Testis (tissue), 2 donors: ENCODE measurements around the gene KIF2B.

ENCODE experiments used
- POLR2A ChIP-seq: fragments of 450-650 bp; IDR thresholded peaks from one replicate; pipeline ENCODE4 v1.6.1; 2017; ENCODE audit warnings: antibody characterized with exemption, mild to moderate bottlenecking, moderate library complexity
- TF ChIP-seq, protein P1 (sequence below), 3 experiments: fragments of 450-650 bp in 2 of 3; fragments of 200-600 bp in 1 of 3; sonication (generic) in 1 of 3; IDR thresholded peaks; one replicate each; pipeline ENCODE4 v1.5.1; 2016 to 2019; ENCODE audit warnings: antibody characterized with exemption in 3 of 3, mild to moderate bottlenecking in 2 of 3, moderate library complexity in 1 of 3

- TF ChIP-seq, protein P1, sequence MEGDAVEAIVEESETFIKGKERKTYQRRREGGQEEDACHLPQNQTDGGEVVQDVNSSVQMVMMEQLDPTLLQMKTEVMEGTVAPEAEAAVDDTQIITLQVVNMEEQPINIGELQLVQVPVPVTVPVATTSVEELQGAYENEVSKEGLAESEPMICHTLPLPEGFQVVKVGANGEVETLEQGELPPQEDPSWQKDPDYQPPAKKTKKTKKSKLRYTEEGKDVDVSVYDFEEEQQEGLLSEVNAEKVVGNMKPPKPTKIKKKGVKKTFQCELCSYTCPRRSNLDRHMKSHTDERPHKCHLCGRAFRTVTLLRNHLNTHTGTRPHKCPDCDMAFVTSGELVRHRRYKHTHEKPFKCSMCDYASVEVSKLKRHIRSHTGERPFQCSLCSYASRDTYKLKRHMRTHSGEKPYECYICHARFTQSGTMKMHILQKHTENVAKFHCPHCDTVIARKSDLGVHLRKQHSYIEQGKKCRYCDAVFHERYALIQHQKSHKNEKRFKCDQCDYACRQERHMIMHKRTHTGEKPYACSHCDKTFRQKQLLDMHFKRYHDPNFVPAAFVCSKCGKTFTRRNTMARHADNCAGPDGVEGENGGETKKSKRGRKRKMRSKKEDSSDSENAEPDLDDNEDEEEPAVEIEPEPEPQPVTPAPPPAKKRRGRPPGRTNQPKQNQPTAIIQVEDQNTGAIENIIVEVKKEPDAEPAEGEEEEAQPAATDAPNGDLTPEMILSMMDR (IDR thresholded peaks at IDR 0.05): no peak
- TF ChIP-seq POLR2A: no peak
Measured at GRCh38 chr17:53844491-53845107, 21.9 kb downstream of the KIF2B start.
